ENCODE data around the gene DGAT2L6. TPM values are rescaled to one million over a fixed set of nuclear protein-coding genes. Genes with fewer than 3 reads are reported as not detected.

DGAT2L6 gene
- total RNA-seq, 4 donors from 2014 or later: not detected

DNA sequence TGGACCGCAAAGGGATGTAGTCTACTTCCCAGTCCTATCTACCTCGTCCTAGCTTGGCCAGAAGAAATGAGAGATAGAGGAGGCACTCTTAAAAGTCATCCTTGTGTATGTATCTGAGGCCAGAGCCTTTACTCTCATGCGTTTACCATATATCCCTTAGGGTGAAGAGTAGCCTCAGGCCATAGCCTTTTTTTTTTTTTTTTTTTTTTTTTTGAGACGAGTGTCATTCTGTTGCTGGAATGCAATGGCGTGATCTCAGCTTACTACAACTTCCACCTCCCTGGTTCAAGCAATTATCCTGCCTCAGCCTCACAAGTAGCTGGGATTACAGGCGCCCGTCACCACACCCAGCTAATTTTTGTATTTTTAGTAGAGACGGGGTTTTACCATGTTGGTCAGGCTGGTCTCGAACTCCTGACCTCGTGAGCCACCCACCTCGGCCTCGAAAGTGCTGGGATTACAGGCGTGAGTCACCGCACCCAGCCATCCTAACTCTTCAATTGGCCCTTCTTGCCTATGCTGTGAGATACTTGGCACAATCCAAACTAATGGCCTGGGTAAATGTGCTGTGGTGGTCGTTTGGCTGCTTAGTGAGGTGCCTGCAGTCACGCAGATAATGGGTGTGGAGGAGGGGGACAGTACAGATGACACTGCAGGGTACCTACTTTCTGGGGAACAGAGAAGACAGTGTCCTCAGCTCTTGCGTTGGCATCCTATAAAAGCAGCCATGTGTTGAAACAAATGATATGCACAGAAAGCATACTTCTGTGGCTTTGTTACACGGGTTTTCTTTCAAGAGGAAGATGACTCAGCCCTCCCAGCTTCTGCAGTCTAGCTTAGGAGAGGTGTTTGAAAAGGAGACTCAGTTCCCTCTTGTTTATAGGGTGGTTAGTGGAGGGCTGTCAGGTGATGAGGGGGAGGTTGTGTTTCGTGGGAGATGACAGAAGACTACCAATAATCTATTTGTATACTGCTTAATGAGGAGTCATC lies 10.4 kb upstream of the DGAT2L6 start:
- no peaks in the 10 kb centered on the region for H3K36me3 ChIP-seq

DNA sequence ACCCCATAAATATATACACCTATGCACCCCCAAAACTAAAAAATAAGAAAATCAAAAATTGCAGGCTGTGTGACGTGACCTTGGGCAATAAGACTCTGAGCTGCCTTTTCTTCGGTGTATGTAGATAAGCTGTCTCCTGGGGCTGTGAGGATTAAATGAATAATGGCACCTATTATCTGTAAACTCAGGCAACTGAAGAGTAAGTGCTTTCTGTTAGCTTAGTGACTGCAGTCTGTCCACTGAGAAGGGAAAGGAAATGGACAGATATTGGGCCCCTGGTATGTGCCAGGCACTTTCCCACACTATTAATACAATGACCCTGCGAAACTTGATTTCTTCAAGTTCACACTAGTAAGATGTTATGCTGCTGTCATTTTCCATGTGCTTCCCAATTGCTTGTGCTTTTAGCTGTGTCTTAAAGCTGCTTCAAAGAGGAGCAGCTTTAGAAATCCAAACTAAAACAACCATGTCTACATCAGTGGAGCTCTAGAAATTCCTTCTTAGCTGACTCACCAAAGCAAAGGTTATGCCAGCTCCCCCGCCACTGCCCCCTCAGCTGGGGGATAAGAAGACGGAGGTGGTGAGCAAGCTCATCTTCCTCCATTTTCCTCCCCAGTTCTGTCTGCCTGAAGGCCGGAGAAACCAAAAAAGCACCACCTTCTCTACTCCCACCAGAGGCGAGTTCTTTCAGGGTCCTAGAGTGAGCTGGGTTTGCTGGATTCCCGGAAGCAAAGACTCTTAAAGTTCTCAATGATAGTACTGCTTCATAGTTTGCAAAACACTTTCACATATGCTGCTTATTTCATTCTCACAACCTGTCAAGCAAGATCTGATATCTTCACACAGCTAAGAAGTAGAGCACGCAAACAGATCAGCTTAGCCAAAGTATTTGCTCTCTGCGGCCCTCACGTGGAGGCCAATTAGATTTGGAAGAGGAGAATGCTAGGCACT lies 8.8 kb upstream of the DGAT2L6 start:
- Histone ChIP-seq H3K27me3 (no peaks in the 10 kb centered on the region), H3K4me3 (no peak overlapping the region), H3K27ac (peak overlapping the region; percentile 41 to 55), H3K4me1 (no peaks in the 10 kb centered on the region), H3K9me3 (no peaks in the 10 kb centered on the region), H3K36me3 (no peaks in the 10 kb centered on the region)
- intact Hi-C loops (cut with DNase I; ENCODE audit: low total_unique reads): no loop called here
- no peak for TF ChIP-seq POLR2A (IDR thresholded peaks at IDR 0.05)
- TF ChIP-seq, protein P1, sequence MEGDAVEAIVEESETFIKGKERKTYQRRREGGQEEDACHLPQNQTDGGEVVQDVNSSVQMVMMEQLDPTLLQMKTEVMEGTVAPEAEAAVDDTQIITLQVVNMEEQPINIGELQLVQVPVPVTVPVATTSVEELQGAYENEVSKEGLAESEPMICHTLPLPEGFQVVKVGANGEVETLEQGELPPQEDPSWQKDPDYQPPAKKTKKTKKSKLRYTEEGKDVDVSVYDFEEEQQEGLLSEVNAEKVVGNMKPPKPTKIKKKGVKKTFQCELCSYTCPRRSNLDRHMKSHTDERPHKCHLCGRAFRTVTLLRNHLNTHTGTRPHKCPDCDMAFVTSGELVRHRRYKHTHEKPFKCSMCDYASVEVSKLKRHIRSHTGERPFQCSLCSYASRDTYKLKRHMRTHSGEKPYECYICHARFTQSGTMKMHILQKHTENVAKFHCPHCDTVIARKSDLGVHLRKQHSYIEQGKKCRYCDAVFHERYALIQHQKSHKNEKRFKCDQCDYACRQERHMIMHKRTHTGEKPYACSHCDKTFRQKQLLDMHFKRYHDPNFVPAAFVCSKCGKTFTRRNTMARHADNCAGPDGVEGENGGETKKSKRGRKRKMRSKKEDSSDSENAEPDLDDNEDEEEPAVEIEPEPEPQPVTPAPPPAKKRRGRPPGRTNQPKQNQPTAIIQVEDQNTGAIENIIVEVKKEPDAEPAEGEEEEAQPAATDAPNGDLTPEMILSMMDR (IDR thresholded peaks at IDR 0.05): no peak
- DNase-seq: peak; percentile 35 to 38

More for the DNA sequence above, 10.4 kb upstream of the DGAT2L6 start:
- TF ChIP-seq POLR2A (IDR thresholded peaks at IDR 0.05): no peak
- TF ChIP-seq, protein P1 (IDR thresholded peaks at IDR 0.05): no peak
- Histone ChIP-seq H3K9me3 (no peaks in the 10 kb centered on the region), H3K27me3 (no peaks in the 10 kb centered on the region), H3K4me1 (no peaks in the 10 kb centered on the region), H3K27ac (no peak overlapping the region), H3K4me3 (no peak overlapping the region)
- no peak for DNase-seq
- intact Hi-C loops (cut with DNase I; ENCODE audit: low total_unique reads): no loop called here

DNA sequence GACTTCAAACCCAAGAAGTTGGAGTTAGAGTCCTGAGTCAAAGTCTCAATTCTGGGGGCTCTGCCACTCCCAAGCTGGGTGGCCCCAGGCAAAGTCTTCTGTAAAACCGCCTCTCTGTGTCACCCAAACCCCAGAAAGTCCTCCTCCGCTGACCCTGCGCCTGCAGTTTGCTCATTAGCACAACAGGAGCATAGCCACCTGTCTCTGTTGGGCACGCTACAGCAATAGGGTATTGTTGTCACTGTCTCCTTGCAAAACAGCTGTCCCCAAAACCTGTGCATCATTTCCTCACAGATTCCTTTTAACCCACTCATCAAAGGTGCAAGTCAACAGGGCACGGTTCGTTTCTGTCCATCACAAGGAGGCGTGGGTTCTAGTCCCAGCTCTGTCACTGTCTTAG lies 8.0 kb upstream of the DGAT2L6 start:
- no peak for DNase-seq
- H3K36me3 ChIP-seq: no peaks in the 10 kb centered on the region
- no peaks in the 10 kb centered on the region for H3K27me3 ChIP-seq
- H3K4me3 ChIP-seq: no peak overlapping the region
- no peaks in the 10 kb centered on the region for H3K9me3 ChIP-seq
- H3K4me1 ChIP-seq: no peaks in the 10 kb centered on the region
- intact Hi-C loops (cut with DNase I; ENCODE audit: low total_unique reads): no loop called here
- peak overlapping the region in 1 of 2 donors; percentile 55 for H3K27ac ChIP-seq
- no peak for TF ChIP-seq POLR2A (IDR thresholded peaks at IDR 0.05)
- TF ChIP-seq, protein P1 (IDR thresholded peaks at IDR 0.05): no peak

DNA sequence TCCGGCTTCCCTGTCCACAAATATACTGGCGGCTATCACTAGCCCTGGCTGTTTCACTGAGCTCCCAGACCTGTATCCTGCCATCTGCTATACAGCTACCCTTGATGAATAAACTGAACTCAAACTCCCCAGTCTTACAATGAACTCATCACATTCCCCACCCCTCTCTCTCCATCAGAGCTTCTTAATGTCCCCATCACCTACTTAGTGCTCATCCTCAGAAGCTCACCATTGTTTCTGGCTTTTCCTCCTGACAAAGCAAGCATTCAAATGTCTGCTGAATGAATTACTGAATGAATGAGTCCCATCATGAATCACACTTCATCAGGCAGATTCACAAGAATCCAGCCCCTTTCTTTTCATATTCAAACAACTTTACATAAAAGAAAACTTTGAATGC lies 5.7 kb upstream of the DGAT2L6 start:
- H3K36me3 ChIP-seq: no peaks in the 10 kb centered on the region
- no peaks in the 10 kb centered on the region for H3K27me3 ChIP-seq
- intact Hi-C loops (cut with DNase I; ENCODE audit: low total_unique reads): no loop called here
- no peak overlapping the region for H3K27ac ChIP-seq
- TF ChIP-seq, protein P1 (IDR thresholded peaks at IDR 0.05): no peak
- TF ChIP-seq POLR2A (IDR thresholded peaks at IDR 0.05): no peak
- no peaks in the 10 kb centered on the region for H3K4me1 ChIP-seq
- DNase-seq: no peak
- H3K9me3 ChIP-seq: no peaks in the 10 kb centered on the region
- H3K4me3 ChIP-seq: no peak overlapping the region
